ENCODE measurements around the gene SPATA20.

GRCh38 chr17:50584116-50584515 lies 37.1 kb downstream of the SPATA20 start:
- TF ChIP-seq, protein P1, sequence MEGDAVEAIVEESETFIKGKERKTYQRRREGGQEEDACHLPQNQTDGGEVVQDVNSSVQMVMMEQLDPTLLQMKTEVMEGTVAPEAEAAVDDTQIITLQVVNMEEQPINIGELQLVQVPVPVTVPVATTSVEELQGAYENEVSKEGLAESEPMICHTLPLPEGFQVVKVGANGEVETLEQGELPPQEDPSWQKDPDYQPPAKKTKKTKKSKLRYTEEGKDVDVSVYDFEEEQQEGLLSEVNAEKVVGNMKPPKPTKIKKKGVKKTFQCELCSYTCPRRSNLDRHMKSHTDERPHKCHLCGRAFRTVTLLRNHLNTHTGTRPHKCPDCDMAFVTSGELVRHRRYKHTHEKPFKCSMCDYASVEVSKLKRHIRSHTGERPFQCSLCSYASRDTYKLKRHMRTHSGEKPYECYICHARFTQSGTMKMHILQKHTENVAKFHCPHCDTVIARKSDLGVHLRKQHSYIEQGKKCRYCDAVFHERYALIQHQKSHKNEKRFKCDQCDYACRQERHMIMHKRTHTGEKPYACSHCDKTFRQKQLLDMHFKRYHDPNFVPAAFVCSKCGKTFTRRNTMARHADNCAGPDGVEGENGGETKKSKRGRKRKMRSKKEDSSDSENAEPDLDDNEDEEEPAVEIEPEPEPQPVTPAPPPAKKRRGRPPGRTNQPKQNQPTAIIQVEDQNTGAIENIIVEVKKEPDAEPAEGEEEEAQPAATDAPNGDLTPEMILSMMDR (IDR thresholded peaks at IDR 0.05 in 4 of 5, conservative IDR thresholded peaks at IDR 0.05 in 1 of 5): no peak
- TF ChIP-seq POLR2A (IDR thresholded peaks at IDR 0.05): no peak
